ENCODE data around the gene GPC1.
A peak's percentile ranks its signal among the peaks of the same experiment; 100 is the strongest.

Gene GPC1

DNA sequence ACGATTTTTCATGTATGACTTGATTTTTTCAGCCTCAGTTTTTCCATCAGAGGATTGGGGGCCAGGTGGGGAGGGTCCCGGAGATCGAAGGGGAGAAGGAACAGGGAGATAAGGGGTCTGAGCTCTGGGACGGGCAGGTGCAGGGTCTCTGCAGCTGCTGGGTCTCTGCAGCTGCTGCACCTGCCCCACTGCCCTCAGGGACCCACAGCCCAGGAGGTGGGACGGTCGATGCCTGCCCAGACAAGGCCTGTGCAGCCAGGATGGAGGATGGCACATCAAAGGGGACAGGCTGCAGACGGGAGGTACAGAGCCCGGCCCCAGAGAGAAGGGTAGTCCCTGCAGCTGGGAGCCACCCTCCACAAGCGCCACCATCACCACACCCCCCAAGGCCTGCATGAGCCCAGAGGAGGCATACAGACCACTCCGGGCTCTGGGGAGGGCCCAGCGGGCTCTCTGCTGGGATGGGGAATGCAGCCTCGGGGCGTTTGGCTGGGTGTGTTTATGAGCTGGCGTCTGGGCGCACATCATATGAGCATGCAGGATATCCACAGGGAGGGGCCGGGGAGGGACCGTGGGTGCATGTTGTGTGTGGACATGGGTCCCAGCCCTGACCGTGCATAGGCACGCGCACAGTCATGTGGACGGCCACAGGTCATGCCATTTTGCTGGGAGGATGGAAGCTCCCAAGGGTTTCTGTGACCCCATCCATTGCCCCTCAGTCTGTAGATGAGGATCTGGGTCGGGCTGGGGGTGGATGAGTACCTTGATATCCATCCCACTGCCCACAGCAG is 34.9 kb upstream of the GPC1 start:
- Mint-ChIP-seq H3K9me3 (no peaks in the 10 kb centered on the region), H3K27me3 (ENCODE audit: low read depth, poor library complexity) (peaks cover 15% of the 10 kb centered on the region), H3K27ac (no peak overlapping the region), H3K4me1 (peaks cover 13% of the 10 kb centered on the region), H3K36me3 (ENCODE audit: low read depth) (no peaks in the 10 kb centered on the region), H3K4me3 (no peak overlapping the region)
- no peak for DNase-seq
- TF ChIP-seq, protein P1, sequence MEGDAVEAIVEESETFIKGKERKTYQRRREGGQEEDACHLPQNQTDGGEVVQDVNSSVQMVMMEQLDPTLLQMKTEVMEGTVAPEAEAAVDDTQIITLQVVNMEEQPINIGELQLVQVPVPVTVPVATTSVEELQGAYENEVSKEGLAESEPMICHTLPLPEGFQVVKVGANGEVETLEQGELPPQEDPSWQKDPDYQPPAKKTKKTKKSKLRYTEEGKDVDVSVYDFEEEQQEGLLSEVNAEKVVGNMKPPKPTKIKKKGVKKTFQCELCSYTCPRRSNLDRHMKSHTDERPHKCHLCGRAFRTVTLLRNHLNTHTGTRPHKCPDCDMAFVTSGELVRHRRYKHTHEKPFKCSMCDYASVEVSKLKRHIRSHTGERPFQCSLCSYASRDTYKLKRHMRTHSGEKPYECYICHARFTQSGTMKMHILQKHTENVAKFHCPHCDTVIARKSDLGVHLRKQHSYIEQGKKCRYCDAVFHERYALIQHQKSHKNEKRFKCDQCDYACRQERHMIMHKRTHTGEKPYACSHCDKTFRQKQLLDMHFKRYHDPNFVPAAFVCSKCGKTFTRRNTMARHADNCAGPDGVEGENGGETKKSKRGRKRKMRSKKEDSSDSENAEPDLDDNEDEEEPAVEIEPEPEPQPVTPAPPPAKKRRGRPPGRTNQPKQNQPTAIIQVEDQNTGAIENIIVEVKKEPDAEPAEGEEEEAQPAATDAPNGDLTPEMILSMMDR (IDR thresholded peaks at IDR 0.05): no peak

DNA sequence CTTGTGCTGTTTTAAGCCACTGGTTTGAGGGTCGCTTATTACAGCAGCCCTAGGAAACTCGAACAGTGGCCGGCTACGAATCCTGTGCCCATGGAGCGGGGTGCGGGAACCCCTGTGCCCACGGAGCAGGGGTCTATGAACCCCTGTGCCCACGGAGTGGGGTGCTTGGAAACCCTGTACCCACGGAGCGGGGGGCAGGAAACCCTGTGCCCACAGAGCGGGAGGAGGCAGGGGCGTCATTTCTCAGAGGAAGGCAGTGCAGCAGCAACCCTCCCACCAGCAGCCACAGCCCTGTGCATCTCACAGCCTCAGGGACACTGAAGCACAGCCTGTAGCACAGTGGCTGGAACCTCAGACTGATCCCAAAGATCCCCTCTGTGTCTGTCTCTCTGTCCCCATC is 34.2 kb upstream of the GPC1 start:
- TF ChIP-seq, protein P1 (IDR thresholded peaks at IDR 0.05): no peak
- no peaks in the 10 kb centered on the region for H3K9me3 Mint-ChIP-seq
- H3K36me3 Mint-ChIP-seq (ENCODE audit: low read depth): no peaks in the 10 kb centered on the region
- H3K4me1 Mint-ChIP-seq: peaks cover 13% of the 10 kb centered on the region
- H3K4me3 Mint-ChIP-seq: no peak overlapping the region
- H3K27me3 Mint-ChIP-seq (ENCODE audit: low read depth, poor library complexity): peaks cover 17% of the 10 kb centered on the region
- no peak overlapping the region for H3K27ac Mint-ChIP-seq
- no peak for DNase-seq

DNA sequence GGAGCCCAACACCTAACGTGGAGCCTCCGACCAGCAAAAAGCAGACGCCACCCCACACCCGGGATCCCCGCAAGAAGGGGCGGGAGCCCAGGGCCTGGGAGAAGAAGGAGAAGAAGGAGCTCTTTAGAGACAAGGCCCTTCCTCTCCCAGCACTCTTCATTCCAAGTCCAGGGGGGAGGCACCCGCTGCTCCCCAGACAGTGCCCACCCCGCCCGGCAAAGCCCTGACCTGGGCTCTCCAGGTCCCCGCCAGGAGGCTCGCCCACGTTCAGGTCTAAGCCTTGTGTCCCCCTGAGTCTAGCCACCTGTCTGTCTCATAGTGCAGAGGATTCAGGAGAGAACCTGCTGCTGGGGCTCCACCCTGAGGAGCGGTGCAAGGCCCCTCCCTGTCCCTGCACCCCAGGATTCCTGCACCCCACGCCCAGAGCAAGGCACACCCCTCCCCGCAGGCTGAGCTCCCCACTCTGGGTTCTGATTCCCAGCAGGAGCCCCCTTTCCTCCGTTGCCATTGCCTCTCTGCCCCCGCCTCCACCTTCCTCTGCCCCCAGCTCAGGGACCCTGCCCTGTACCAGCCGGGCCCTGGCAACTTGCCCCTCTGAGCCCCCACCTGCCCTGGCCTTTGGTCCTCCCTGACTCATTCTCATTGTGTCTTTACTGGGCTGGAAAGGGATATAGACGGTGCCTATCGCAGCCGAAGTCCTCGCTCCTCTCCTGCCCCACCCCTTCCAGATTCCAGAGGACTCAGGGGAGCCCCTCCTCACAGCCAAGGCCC is 33.5 kb upstream of the GPC1 start:
- Mint-ChIP-seq H3K27me3 (ENCODE audit: low read depth, poor library complexity) (peaks cover 18% of the 10 kb centered on the region), H3K36me3 (ENCODE audit: low read depth) (no peaks in the 10 kb centered on the region), H3K27ac (no peak overlapping the region), H3K4me3 (no peak overlapping the region), H3K9me3 (no peaks in the 10 kb centered on the region), H3K4me1 (peaks cover 13% of the 10 kb centered on the region)
- DNase-seq: no peak
- TF ChIP-seq, protein P1 (IDR thresholded peaks at IDR 0.05): no peak

DNA sequence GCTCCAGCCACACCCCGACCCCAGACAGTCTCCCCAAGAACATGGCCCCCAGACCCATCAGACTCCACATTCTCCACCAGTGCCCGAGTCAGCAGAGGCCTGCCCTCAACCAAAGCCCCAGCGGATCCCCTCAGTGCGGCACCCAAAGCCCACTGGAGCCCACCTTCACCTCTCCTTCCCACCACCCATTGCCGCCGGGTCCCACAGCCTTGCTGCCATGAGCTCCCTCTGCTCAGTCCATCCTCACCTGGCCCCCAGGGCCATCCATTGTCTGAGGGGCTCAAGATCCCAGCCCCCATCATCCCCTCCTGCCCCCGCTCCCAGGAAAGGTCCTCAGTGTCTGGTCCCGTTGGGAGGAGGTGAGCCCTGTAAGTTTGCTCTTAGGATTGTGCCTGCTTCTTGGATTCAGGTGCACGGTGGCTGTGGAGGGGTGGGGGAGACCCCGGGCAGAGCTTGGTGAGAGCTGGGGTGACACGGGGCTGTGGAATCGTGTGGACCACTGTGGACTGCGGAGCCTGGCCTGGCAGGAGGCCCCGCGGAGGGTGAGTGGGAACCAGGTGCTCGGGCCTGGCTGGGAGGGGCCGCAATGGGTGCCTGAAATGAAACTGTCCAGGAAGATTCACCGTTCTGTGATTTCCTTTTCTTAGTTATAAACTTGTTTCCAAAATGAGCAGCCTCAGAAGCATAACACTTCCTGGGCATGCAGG is 32.7 kb upstream of the GPC1 start:
- no peak for DNase-seq
- H3K4me3 Mint-ChIP-seq: no peak overlapping the region
- H3K9me3 Mint-ChIP-seq: no peaks in the 10 kb centered on the region
- H3K27me3 Mint-ChIP-seq (ENCODE audit: low read depth, poor library complexity): peaks cover 21% of the 10 kb centered on the region
- H3K4me1 Mint-ChIP-seq: peaks cover 13% of the 10 kb centered on the region
- no peak overlapping the region for H3K27ac Mint-ChIP-seq
- TF ChIP-seq, protein P1 (IDR thresholded peaks at IDR 0.05): no peak
- H3K36me3 Mint-ChIP-seq (ENCODE audit: low read depth): no peaks in the 10 kb centered on the region

DNA sequence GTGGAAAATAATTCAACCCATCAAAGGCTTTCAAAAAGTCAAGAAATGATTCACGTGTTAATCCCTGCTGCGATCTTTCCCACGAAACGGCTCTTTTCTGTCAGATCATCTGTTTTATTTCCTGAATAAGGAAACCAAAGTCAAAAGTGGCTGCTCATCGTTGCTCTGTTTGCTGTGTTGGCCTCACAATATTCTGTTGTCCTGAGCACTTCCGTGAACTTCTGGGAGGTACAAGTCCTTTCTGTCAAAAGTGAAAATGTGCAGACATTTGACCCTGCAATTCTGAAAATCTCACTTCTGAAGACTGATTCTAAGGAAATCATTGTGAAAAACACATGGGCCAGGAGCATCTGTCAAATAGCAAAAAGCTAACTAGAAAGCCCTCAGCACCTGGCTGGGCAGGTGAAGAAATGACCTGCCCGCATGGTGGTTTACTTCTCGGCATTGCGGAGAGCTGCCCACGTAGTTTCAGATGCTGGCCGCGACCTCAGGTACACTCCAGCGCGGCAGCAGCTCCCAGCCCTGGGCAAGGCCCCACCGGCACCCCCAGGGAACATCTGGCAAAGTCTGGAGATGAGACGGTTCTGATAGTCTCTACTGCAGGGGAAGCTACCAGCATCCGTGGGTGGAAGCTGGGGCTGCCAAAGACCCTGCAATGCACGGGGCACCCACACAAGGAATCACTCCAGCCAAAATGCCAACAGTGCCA is 31.9 kb upstream of the GPC1 start:
- H3K9me3 Mint-ChIP-seq: no peaks in the 10 kb centered on the region
- peaks cover 6% of the 10 kb centered on the region for H3K4me1 Mint-ChIP-seq
- H3K36me3 Mint-ChIP-seq (ENCODE audit: low read depth): no peaks in the 10 kb centered on the region
- no peak for DNase-seq
- TF ChIP-seq, protein P1 (IDR thresholded peaks at IDR 0.05): no peak
- H3K27ac Mint-ChIP-seq: peak overlapping the region; percentile 86
- H3K27me3 Mint-ChIP-seq (ENCODE audit: low read depth, poor library complexity): peaks cover 21% of the 10 kb centered on the region
- H3K4me3 Mint-ChIP-seq: no peak overlapping the region
